CD4-positive, alpha-beta T cell treated with Interleukin-21 for 1 hour (primary cell): ENCODE data around the gene USH2A.
"Not testable (repeated sequence)": the region's sequence is repeated elsewhere in the genome, so short reads cannot be mapped to it uniquely, and the experiment has no call there.

ENCODE experiments used
- DNase-seq: peaks from one replicate; pipeline ENCODE4 v3.0.0-alpha.2; 2020

Gene USH2A

GRCh38 chr1:216032961-216033614 is 390.2 kb downstream of the USH2A start:
- DNase-seq: no peak

GRCh38 chr1:216032284-216032683 is 391.0 kb downstream of the USH2A start:
- DNase-seq: no peak

GRCh38 chr1:216028631-216029030 is 394.6 kb downstream of the USH2A start:
- DNase-seq: no peak

- DNase-seq: no peak
Measured at GRCh38 chr1:216024546-216024945, 398.7 kb downstream of the USH2A start.

- no peak for DNase-seq
Measured at GRCh38 chr1:216020743-216021345, 402.4 kb downstream of the USH2A start.

GRCh38 chr1:216015116-216015515 is 408.1 kb downstream of the USH2A start:
- DNase-seq: no peak

- DNase-seq: no peak
Measured at GRCh38 chr1:216014086-216014485, 409.2 kb downstream of the USH2A start.

GRCh38 chr1:216009456-216009855 is 413.8 kb downstream of the USH2A start:
- not testable (repeated sequence) for DNase-seq

GRCh38 chr1:216005916-216006315 is 417.3 kb downstream of the USH2A start:
- DNase-seq: no peak

GRCh38 chr1:215992620-215993019 is 430.6 kb downstream of the USH2A start:
- no peak for DNase-seq

GRCh38 chr1:215987092-215987875 is 436.0 kb downstream of the USH2A start:
- DNase-seq: no peak

GRCh38 chr1:215986401-215986800 is 436.8 kb downstream of the USH2A start:
- DNase-seq: no peak

GRCh38 chr1:215983680-215984079 is 439.6 kb downstream of the USH2A start:
- DNase-seq: no peak

- DNase-seq: no peak
Measured at GRCh38 chr1:215971793-215972441, 451.3 kb downstream of the USH2A start.

- no peak for DNase-seq
Measured at GRCh38 chr1:215970406-215970805, 452.8 kb downstream of the USH2A start.

- DNase-seq: no peak
Measured at GRCh38 chr1:215963621-215964020, 459.6 kb downstream of the USH2A start.

GRCh38 chr1:215963040-215963439 is 460.2 kb downstream of the USH2A start:
- no peak for DNase-seq

GRCh38 chr1:215958841-215959240 is 464.4 kb downstream of the USH2A start:
- no peak for DNase-seq

GRCh38 chr1:215957663-215958062 is 465.6 kb downstream of the USH2A start:
- DNase-seq: no peak

GRCh38 chr1:215932558-215932957 is 490.7 kb downstream of the USH2A start:
- DNase-seq: no peak

GRCh38 chr1:215926670-215927069 is 496.6 kb downstream of the USH2A start:
- DNase-seq: no peak

GRCh38 chr1:215923129-215923824 is 500.0 kb downstream of the USH2A start:
- no peak for DNase-seq

- no peak for DNase-seq
Measured at GRCh38 chr1:215911406-215911968, 511.8 kb downstream of the USH2A start.
